Skeletal muscle tissue (tissue), 4 donors: Measurements from ENCODE around the gene TPST1. TPM values are rescaled to one million over a fixed set of nuclear protein-coding genes. Genes with fewer than 3 reads are reported as not detected.
"Not testable (repeated sequence)": the region's sequence is repeated elsewhere in the genome, so short reads cannot be mapped to it uniquely, and the experiment has no call there.

Source experiments
- H3K27ac ChIP-seq: one replicate; pipeline ENCODE4 v1.7.0; 2013; ENCODE audit warnings: mild to moderate bottlenecking, low read depth, low read length, inconsistent platforms
- H3K27me3 ChIP-seq, 3 donors: one replicate each; pipeline ENCODE4 v1.7.0; 2013; ENCODE audit warnings: low read length in 3 of 3; ENCODE audit not compliant: control insufficient read depth in 3 of 3, insufficient read depth in 3 of 3
- H3K36me3 ChIP-seq, 3 donors: one replicate each; pipeline ENCODE4 v1.7.0; 2013; ENCODE audit warnings: low read length in 3 of 3; ENCODE audit not compliant: control insufficient read depth in 3 of 3, insufficient read depth in 3 of 3
- H3K4me1 ChIP-seq, 3 donors: one replicate each; pipeline ENCODE4 v1.7.0; 2013; ENCODE audit warnings: low read length in 3 of 3, mild to moderate bottlenecking in 3 of 3; ENCODE audit not compliant: control insufficient read depth in 3 of 3, insufficient read depth in 3 of 3
- H3K4me3 ChIP-seq, 3 donors: one replicate each; pipeline ENCODE4 v1.7.0; 2013; ENCODE audit warnings: low read length in 3 of 3
- H3K9ac ChIP-seq, 3 donors: one replicate each; pipeline ENCODE4 v1.7.0; 2013; ENCODE audit warnings: low read length in 3 of 3, mild to moderate bottlenecking in 3 of 3, moderate library complexity in 2 of 3, low read depth in 1 of 3
- H3K9me3 ChIP-seq, 3 donors: one replicate each; pipeline ENCODE4 v1.7.0; 2013; ENCODE audit warnings: low read length in 3 of 3; ENCODE audit not compliant: control insufficient read depth in 3 of 3
- total RNA-seq: library from RNA; depleted of rRNA; stranded (reverse); fragments of >200 nt; gene quantifications from one replicate; pipeline ENCODE4 v1.2.3, GENCODE V29; 2014
- donor health status: Osteomylitis.

TPST1 gene
- total RNA-seq, 1 donor from 2014 or later: 39.7 TPM

DNA sequence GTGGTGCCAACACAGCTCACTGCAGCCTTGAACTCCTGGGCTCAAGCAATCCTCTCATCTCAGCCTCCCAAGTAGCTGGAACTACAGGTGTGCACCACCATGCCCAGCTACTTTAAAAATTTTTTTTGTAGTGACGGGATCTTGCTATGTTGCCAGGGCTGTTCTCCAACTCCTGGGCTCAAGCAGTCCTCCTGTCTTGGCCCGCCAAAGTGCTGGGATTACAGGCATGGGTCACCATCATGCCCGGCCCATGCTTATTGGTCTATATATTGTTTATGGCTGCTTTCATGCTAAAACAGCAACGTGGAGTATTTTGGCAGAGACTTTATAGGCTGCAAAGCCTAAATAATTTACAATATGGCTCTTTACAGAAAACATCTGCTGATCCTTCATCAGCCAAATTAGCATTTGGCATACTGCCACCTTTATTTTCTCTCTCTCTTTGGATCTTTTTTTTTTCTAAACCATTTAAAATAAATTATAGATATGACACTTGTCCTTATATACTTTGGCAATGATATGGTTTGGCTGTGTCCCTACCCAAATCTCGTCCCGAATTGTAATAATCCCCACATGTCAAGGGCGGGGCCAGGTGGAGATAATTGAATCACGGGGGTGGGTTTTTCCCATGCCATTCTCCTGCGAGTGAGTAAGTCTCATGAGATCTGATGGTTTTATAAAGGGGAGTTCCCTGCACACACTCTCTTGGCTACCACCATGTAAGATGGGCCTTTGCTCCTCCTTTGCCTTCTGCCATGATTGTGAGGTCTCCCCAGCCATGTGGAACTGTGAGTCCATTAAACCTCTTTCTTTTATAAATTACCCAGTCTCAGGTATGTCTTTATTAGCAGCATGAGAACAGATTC is 32.4 kb upstream of the TPST1 start:
- H3K9me3 ChIP-seq, H3K27me3 ChIP-seq, H3K36me3 ChIP-seq, H3K4me3 ChIP-seq, H3K4me1 ChIP-seq, H3K9ac ChIP-seq, H3K27ac ChIP-seq: not testable (repeated sequence)

DNA sequence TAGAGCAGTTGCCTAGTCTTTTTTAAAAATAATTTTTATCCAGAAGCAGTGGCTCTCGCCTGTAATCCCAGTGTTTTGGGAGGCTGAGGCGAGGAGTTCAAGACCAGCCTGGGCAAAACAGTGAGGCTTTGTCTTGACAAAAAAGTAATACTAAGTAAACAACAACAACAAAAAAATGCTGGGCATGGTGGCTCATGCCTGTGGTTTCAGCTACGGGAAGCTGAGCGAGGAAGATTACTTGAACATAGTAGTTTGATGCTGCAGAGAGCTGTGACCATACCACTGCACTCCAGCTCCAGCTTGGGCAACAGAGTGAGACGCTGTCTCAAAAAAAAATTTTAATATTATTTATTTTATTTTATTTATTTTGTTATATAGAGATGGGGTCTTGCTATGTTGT is 31.3 kb upstream of the TPST1 start:
- Histone ChIP-seq H3K27me3 (no peaks in the 10 kb centered on the region), H3K36me3 (no peaks in the 10 kb centered on the region), H3K4me1 (peaks cover 0 to 4% (median 2%) of the 10 kb centered on the region in 3 donors), H3K9me3 (no peaks in the 10 kb centered on the region), H3K4me3 (no peak overlapping the region), H3K27ac (no peak overlapping the region), H3K9ac (no peak overlapping the region)

DNA sequence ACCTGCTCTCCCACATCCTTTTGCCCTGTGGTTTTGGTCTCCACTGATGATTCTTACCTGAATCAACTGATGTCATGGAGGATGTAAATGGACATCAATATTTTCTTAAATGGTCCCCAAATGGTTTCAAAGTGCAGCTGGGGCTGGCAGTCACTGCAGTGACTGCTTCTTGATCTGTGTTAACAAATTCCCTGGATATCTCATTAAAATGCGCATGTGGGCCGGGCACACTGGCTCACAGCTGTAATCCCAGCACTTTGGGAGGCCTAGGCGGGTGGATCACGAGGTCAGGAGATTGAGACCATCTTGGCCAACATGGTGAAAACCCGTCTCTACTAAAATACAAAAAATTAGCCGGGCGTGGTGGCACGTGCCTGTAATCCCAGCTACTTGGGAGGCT is 30.1 kb upstream of the TPST1 start:
- H3K9ac ChIP-seq, H3K9me3 ChIP-seq, H3K27ac ChIP-seq, H3K36me3 ChIP-seq, H3K4me3 ChIP-seq, H3K4me1 ChIP-seq, H3K27me3 ChIP-seq: not testable (repeated sequence)

DNA sequence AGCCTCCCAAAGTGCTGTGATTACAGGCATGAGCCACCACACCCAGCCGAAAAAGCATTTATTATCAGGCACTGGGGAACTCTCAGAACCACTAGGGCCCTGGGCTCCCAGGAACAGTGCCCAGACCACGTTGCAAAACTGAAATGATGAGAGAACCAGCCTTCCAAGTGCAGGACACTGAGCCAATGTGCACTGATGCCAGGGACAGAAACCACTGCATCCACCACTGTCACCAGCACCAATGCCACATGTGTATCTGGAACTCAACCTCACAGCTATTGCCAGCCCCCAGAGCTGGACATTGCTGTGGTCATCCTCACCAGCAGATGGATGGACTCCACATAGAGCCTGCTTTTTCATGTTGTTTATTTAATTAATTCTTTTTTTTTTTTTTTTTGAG is 28.2 kb upstream of the TPST1 start:
- no peaks in the 10 kb centered on the region for H3K36me3 ChIP-seq
- H3K4me3 ChIP-seq: no peak overlapping the region

DNA sequence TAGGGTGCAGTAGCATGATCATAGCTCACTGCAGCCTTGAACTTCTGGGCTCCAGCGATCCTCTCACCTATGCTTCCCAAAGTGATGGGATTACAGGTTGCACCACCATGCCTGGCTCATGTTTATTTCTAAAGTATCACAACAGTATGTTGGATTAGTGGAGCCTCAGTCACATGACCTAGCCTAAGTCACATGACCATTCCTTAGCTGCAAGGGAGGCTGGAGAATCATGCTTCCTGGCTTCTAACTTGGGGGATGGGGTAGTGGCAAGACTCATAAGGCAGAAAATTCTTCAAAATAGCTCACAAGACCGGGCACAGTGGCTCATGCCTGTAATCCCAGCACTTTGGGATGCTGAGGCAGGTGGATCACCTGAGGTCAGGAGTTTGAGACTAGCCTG is 26.9 kb upstream of the TPST1 start:
- no peak overlapping the region for H3K27ac ChIP-seq
- H3K4me3 ChIP-seq: no peak overlapping the region
- no peaks in the 10 kb centered on the region for H3K36me3 ChIP-seq
- no peaks in the 10 kb centered on the region for H3K9me3 ChIP-seq
- H3K4me1 ChIP-seq: no peaks in the 10 kb centered on the region
- no peaks in the 10 kb centered on the region for H3K27me3 ChIP-seq
- no peak overlapping the region for H3K9ac ChIP-seq

More for the DNA sequence above, 28.2 kb upstream of the TPST1 start:
- no peak overlapping the region for H3K9ac ChIP-seq
- no peaks in the 10 kb centered on the region for H3K27me3 ChIP-seq
- H3K4me1 ChIP-seq: no peaks in the 10 kb centered on the region
- no peak overlapping the region for H3K27ac ChIP-seq
- H3K9me3 ChIP-seq: no peaks in the 10 kb centered on the region

DNA sequence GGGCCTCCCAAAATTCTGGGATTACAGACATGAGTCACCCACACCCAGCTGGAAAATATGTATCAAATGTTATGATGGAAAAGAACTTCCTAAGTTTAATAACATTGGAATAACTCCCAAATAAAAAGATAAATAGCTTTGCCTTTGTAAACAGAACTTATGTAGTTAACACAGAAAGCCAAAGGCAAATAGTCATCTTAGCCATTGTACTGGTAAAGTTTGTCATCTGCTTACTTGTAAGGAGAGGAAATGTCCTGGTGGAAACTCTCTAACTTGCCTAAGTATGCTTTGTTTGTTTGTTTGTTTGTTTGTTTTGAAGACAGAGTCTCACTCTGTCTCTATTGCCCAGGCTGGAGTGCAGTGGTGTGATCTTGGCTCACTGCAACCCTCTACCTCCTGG is 23.8 kb upstream of the TPST1 start:
- no peaks in the 10 kb centered on the region for H3K9me3 ChIP-seq
- H3K36me3 ChIP-seq: no peaks in the 10 kb centered on the region
- H3K4me1 ChIP-seq: no peaks in the 10 kb centered on the region
- H3K27ac ChIP-seq: no peak overlapping the region
- no peak overlapping the region for H3K9ac ChIP-seq
- H3K27me3 ChIP-seq: no peaks in the 10 kb centered on the region
- no peak overlapping the region for H3K4me3 ChIP-seq

DNA sequence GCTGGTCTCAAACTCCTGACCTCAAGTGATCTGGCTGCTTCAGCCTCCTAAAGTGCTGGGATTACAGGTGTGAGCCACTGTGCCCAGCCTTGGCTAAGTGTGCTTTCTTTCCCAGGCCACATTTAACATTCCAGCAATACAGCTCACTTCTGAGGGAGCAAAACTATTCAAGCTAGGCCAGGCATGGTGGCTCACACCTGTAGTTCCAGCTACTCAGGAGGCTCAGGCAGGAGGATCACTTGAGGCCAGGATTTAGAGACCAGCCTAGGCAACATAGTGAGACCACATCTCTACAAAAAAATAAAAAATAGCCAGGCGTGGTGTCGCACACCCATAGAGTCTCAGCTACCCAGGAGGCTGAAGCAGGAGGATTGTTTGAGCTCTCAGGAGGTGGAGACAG is 23.3 kb upstream of the TPST1 start:
- Histone ChIP-seq H3K27me3 (no peaks in the 10 kb centered on the region), H3K4me1 (no peaks in the 10 kb centered on the region), H3K9ac (no peak overlapping the region)

DNA sequence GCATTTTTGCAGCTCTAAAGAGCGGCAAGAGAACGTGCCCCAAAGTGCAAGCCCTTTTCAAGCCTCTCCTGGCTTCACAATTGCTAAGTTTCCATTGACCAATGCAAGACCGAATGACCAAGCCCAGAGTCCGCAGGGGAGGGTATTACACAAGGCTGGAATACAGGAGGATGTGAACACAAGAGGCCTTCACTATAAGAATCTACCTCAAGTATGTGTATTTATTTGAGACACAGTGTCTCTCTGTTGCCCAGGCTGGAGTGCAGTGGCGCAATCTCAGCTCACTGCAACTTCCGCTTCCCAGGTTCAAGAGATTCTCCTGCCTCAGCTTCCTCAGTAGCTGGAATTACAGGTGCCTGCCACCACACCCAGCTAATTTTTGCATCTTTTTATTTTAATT is 22.2 kb upstream of the TPST1 start:
- Histone ChIP-seq H3K36me3 (no peaks in the 10 kb centered on the region), H3K9ac (no peak overlapping the region), H3K9me3 (no peaks in the 10 kb centered on the region), H3K4me1 (no peaks in the 10 kb centered on the region), H3K27me3 (no peaks in the 10 kb centered on the region), H3K27ac (no peak overlapping the region), H3K4me3 (no peak overlapping the region)

More for the DNA sequence above, 23.3 kb upstream of the TPST1 start:
- no peak overlapping the region for H3K27ac ChIP-seq
- no peaks in the 10 kb centered on the region for H3K36me3 ChIP-seq
- H3K4me3 ChIP-seq: no peak overlapping the region
- H3K9me3 ChIP-seq: no peaks in the 10 kb centered on the region

DNA sequence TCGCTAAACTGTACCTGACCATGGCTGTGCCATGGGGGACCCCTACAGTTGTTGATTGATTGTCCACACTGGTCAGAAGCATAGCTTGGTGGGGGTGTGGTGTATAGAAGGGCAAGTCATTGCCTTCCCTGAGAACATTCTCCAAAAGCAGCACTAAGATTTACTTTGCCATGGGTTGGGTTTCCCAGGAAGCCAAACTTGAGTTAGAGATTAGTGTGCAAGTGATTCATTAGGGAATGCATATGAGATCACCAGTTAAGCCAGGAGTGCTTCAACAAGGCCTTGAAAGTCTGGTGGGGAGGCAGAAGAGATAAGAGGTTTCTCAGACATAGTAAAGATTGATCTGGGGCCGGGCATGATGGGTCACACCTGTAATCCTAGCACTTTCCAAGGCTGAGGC is 21.4 kb upstream of the TPST1 start:
- no peak overlapping the region for H3K9ac ChIP-seq
- no peaks in the 10 kb centered on the region for H3K9me3 ChIP-seq
- H3K27me3 ChIP-seq: no peaks in the 10 kb centered on the region
- no peak overlapping the region for H3K27ac ChIP-seq
- no peaks in the 10 kb centered on the region for H3K4me1 ChIP-seq
- no peak overlapping the region for H3K4me3 ChIP-seq
- no peaks in the 10 kb centered on the region for H3K36me3 ChIP-seq

DNA sequence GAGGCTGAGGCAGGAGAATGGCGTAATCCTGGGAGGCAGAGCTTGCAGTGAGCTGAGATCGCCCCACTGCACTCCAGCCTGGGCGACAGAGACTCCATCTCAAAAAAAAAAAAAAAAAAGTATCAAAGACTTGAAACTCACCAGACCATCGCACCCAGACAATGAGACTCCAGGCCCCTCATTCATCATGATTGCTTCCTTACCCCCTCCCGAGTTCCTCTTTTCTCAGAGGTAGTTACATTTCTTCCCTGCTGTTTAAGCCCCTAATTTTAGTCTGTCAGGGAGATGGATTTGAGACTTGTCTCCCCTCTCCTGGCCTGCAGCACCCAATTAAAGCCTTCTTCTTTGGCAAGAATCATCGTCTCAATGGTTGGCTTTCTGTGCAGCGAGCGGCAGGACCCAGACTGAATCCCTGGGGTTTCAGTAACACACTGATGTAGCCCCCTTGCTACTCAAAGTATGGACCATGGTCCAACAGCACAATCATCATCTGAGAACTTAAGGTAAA is 19.4 kb upstream of the TPST1 start:
- Histone ChIP-seq H3K27ac (no peak overlapping the region), H3K4me1 (no peaks in the 10 kb centered on the region), H3K27me3 (no peaks in the 10 kb centered on the region), H3K9me3 (no peaks in the 10 kb centered on the region), H3K4me3 (no peak overlapping the region), H3K36me3 (no peaks in the 10 kb centered on the region), H3K9ac (no peak overlapping the region)
